ENCODE data around the gene SLF1. TPM values are rescaled to one million over a fixed set of nuclear protein-coding genes. Genes with fewer than 3 reads are reported as not detected.
A peak's percentile ranks its signal among the peaks of the same experiment; 100 is the strongest.

SLF1 gene
- total and polyA plus RNA-seq, 9 of the 15 experiments (the other 6 are each of a cell fraction or from before 2014, with no cell fraction given): 9.8 to 31.1 (median 16.3) TPM

DNA sequence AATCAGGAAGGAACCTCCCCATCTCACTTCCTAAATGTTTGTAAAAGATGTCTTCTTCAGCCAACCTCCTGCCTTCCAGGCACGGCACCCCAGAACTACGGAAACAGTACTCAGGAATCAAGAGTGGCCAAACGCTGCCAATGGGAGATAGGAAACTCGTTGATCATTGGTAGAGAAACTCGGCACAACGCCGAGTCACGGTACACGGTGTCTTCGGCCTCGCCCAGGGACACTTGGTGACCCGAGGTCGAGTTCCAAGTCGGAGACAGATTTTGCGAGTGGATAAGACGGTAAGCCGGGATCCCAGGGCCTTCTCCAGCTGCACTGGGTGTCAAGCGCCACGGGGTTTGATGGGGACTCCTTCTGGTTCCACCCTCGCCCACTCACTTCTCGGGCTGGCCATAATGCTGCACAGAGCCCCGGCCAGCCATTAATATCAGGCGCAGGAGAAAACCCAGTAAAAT lies 408 bp upstream of the SLF1 start (continued):
- TF ChIP-seq BMI1 (IDR thresholded peaks at IDR 0.05; ENCODE audit: low read length) (no peak), NR4A1 (CRISPR knock-in tag; IDR thresholded peaks at IDR 0.05) (no peak), NR4A1 (tag; IDR thresholded peaks at IDR 0.05) (no peak), ZNF766 (CRISPR knock-in tag; conservative IDR thresholded peaks at IDR 0.05) (no peak), ETS1 (conservative IDR thresholded peaks at IDR 0.05; ENCODE audit: control insufficient read depth, low read depth, low read length) (no peak), SNRNP70 (optimal IDR thresholded peaks at IDR 0.05; ENCODE audit: low read depth, low read length) (no peak), L3MBTL2 (IDR thresholded peaks at IDR 0.05) (0 out of 2 replicates have a peak, but pooled peaks have one; percentile 14), ARID1B (IDR thresholded peaks at IDR 0.05) (peak; percentile 20; the same call in 1 of the 2 replicates), ZBTB49 (CRISPR knock-in tag; IDR thresholded peaks at IDR 0.05; ENCODE audit: borderline replicate concordance) (no peak), YY1 (IDR thresholded peaks at IDR 0.05; ENCODE audit: borderline replicate concordance in 1 of 3, control insufficient read depth in 1 of 3, extremely low read depth in 1 of 3, insufficient read depth in 3 of 3, insufficient read length in 1 of 3, insufficient replicate concordance in 2 of 3, low read depth in 1 of 3, low read length in 2 of 3) (peak in 1 of 3 experiments; percentile 37), RBM15 (IDR thresholded peaks at IDR 0.05; ENCODE audit: insufficient read depth, low read length) (no peak), ZNF282 (CRISPR knock-in tag; IDR thresholded peaks at IDR 0.05) (no peak)
- TF ChIP-seq, protein P1, sequence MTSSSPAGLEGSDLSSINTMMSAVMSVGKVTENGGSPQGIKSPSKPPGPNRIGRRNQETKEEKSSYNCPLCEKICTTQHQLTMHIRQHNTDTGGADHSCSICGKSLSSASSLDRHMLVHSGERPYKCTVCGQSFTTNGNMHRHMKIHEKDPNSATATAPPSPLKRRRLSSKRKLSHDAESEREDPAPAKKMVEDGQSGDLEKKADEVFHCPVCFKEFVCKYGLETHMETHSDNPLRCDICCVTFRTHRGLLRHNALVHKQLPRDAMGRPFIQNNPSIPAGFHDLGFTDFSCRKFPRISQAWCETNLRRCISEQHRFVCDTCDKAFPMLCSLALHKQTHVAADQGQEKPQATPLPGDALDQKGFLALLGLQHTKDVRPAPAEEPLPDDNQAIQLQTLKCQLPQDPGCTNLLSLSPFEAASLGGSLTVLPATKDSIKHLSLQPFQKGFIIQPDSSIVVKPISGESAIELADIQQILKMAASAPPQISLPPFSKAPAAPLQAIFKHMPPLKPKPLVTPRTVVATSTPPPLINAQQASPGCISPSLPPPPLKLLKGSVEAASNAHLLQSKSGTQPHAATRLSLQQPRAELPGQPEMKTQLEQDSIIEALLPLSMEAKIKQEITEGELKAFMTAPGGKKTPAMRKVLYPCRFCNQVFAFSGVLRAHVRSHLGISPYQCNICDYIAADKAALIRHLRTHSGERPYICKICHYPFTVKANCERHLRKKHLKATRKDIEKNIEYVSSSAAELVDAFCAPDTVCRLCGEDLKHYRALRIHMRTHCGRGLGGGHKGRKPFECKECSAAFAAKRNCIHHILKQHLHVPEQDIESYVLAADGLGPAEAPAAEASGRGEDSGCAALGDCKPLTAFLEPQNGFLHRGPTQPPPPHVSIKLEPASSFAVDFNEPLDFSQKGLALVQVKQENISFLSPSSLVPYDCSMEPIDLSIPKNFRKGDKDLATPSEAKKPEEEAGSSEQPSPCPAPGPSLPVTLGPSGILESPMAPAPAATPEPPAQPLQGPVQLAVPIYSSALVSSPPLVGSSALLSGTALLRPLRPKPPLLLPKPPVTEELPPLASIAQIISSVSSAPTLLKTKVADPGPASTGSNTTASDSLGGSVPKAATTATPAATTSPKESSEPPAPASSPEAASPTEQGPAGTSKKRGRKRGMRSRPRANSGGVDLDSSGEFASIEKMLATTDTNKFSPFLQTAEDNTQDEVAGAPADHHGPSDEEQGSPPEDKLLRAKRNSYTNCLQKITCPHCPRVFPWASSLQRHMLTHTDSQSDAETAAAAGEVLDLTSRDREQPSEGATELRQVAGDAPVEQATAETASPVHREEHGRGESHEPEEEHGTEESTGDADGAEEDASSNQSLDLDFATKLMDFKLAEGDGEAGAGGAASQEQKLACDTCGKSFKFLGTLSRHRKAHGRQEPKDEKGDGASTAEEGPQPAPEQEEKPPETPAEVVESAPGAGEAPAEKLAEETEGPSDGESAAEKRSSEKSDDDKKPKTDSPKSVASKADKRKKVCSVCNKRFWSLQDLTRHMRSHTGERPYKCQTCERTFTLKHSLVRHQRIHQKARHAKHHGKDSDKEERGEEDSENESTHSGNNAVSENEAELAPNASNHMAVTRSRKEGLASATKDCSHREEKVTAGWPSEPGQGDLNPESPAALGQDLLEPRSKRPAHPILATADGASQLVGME (CRISPR knock-in tag; IDR thresholded peaks at IDR 0.05): no peak
- TF ChIP-seq, protein P2, sequence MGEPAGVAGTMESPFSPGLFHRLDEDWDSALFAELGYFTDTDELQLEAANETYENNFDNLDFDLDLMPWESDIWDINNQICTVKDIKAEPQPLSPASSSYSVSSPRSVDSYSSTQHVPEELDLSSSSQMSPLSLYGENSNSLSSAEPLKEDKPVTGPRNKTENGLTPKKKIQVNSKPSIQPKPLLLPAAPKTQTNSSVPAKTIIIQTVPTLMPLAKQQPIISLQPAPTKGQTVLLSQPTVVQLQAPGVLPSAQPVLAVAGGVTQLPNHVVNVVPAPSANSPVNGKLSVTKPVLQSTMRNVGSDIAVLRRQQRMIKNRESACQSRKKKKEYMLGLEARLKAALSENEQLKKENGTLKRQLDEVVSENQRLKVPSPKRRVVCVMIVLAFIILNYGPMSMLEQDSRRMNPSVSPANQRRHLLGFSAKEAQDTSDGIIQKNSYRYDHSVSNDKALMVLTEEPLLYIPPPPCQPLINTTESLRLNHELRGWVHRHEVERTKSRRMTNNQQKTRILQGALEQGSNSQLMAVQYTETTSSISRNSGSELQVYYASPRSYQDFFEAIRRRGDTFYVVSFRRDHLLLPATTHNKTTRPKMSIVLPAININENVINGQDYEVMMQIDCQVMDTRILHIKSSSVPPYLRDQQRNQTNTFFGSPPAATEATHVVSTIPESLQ (CRISPR knock-in tag; IDR thresholded peaks at IDR 0.05): 0 out of 2 replicates have a peak, but pooled peaks have one; percentile 45
- TF ChIP-seq, protein P3, sequence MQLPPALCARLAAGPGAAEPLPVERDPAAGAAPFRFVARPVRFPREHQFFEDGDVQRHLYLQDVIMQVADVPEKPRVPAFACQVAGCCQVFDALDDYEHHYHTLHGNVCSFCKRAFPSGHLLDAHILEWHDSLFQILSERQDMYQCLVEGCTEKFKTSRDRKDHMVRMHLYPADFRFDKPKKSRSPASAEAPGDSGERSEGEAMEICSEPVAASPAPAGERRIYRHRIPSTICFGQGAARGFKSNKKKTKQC (CRISPR knock-in tag; IDR thresholded peaks at IDR 0.05): 0 out of 2 replicates have a peak, but pooled peaks have one; percentile 4

Data from K562 (cell line).